HEK293T (cell line): ENCODE measurements around the gene MMP17.

Experiments
- CTCF ChIA-PET: fragments of 350-600 bp; formaldehyde crosslinking; extraction: SDS; loops from one replicate; lab custom pipeline; 2021; ENCODE audit warnings: antibody characterized with exemption, inconsistent platforms; lab: Yijun Ruan, JAX
- POLR2A ChIA-PET: fragments of 350-600 bp; formaldehyde crosslinking; extraction: SDS; loops from one replicate; lab custom pipeline; 2020; ENCODE audit warnings: antibody characterized with exemption, inconsistent platforms; lab: Yijun Ruan, JAX
- DNase-seq: peaks from one replicate; pipeline ENCODE4 v3.0.0; 2012; ENCODE audit warnings: mixed read lengths; ENCODE audit errors: extremely low spot score
- ARNT ChIP-seq: fragments of 450-650 bp; IDR thresholded peaks from 2 replicates; pipeline ENCODE4 v1.6.1; 2017; ENCODE audit warnings: mild to moderate bottlenecking
- BHLHE40 ChIP-seq: fragments of 450-650 bp; IDR thresholded peaks from 2 replicates; pipeline ENCODE4 v1.6.1; 2016; ENCODE audit warnings: mild to moderate bottlenecking, moderate library complexity, borderline replicate concordance
- CTBP1 ChIP-seq: fragments of 450-650 bp; IDR thresholded peaks from 2 replicates; pipeline ENCODE4 v1.6.1; 2016; ENCODE audit warnings: borderline replicate concordance
- ELF4 ChIP-seq: fragments of 450-650 bp; IDR thresholded peaks from 2 replicates; pipeline ENCODE4 v1.6.1; 2017; ENCODE audit warnings: antibody characterized with exemption
- FOXA1 ChIP-seq: fragments of 450-650 bp; IDR thresholded peaks from 2 replicates; pipeline ENCODE4 v1.6.1; 2016; ENCODE audit warnings: mild to moderate bottlenecking
- FOXK2 ChIP-seq: fragments of 450-650 bp; IDR thresholded peaks from 2 replicates; pipeline ENCODE4 v1.6.1; 2016; ENCODE audit warnings: mild to moderate bottlenecking
- FOXM1 ChIP-seq: fragments of 450-650 bp; IDR thresholded peaks from 2 replicates; pipeline ENCODE4 v1.6.1; 2017; ENCODE audit warnings: mild to moderate bottlenecking, borderline replicate concordance
- HDGF ChIP-seq: fragments of 450-650 bp; IDR thresholded peaks from 2 replicates; pipeline ENCODE4 v1.6.1; 2017; ENCODE audit warnings: antibody characterized with exemption, borderline replicate concordance
- L3MBTL2 ChIP-seq: fragments of 450-650 bp; conservative IDR thresholded peaks from 2 replicates; pipeline ENCODE4 v1.6.1; 2016; ENCODE audit warnings: mild to moderate bottlenecking
- LEF1 ChIP-seq: fragments of 450-650 bp; IDR thresholded peaks from 2 replicates; pipeline ENCODE4 v1.6.1; 2017; ENCODE audit warnings: mild to moderate bottlenecking, borderline replicate concordance
- NFRKB ChIP-seq: fragments of 450-650 bp; IDR thresholded peaks from 2 replicates; pipeline ENCODE4 v1.6.1; 2016; ENCODE audit warnings: mild to moderate bottlenecking, moderate library complexity
- PKNOX1 ChIP-seq: fragments of 450-650 bp; IDR thresholded peaks from 2 replicates; pipeline ENCODE4 v1.6.1; 2016
- SP1 ChIP-seq: fragments of 450-650 bp; IDR thresholded peaks from 2 replicates; pipeline ENCODE4 v1.6.1; 2017
- SUZ12 ChIP-seq: fragments of 450-650 bp; IDR thresholded peaks from 2 replicates; pipeline ENCODE4 v1.6.1; 2016; ENCODE audit warnings: mild to moderate bottlenecking
- TARDBP ChIP-seq: fragments of 450-650 bp; IDR thresholded peaks from 2 replicates; pipeline ENCODE4 v1.6.1; 2016
- ZNF384 ChIP-seq: fragments of 450-650 bp; IDR thresholded peaks from 2 replicates; pipeline ENCODE4 v1.6.1; 2016

The MMP17 gene

GRCh38 chr12:131835616-131836171 lies 7.5 kb downstream of the MMP17 start:
- ChIA-PET POLR2A (no interaction called here), CTCF (interaction anchor here (0.6 to 0.7 kb wide), 4 partner anchors 177 to 786 kb away, joined by 3 to 4 read pairs (median 4); no protein-coding TSS in a partner anchor)
- TF ChIP-seq HDGF (no peak), TARDBP (no peak), LEF1 (no peak), FOXA1 (no peak), FOXK2 (no peak), ELF4 (no peak), ARNT (no peak), SUZ12 (no peak), PKNOX1 (no peak), FOXM1 (no peak), ZNF384 (no peak), NFRKB (no peak), CTBP1 (no peak), BHLHE40 (no peak), SP1 (no peak), L3MBTL2 (no peak)
- DNase-seq = no peak

- ChIA-PET POLR2A (no interaction called here), CTCF (interaction anchor here (0.6 to 0.7 kb wide), 4 partner anchors 176 to 786 kb away, joined by 3 to 4 read pairs (median 4); no protein-coding TSS in a partner anchor)
These were observed 8.0 kb downstream of the MMP17 start for GRCh38 chr12:131836193-131836592.

DNA sequence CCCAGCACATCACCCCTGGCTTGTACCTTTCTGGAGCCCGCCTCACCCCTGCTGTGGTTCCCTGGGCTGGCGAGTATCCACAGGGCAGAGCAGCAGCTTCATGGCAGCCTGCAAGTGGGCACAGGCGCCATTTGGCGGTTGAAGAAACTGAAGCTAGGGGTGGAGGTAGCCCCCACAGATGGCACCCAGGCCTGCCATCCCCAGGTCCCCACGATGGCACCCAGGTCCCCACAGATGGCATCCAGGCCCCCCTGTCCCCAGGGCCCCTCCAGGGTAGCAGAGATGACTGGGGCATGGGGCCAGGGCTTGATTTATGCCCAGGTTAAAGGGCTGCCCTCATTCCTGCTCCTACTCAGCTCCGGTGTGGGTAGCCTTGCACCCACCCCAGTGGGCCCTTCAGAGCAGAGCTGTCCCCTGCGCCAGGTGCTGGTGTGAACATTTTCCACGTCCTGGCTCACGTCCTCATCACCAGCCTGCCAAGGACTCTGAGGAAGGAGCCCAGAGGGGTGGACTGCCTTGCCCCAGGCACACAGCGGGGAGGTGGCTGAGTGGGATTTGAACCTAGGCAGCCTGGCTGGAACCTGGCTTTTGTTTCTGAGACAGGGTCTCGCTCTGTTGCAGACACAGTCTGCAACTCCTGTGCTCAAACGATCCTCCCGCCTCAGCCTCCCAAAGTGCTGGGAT lies 8.7 kb downstream of the MMP17 start:
- ChIA-PET CTCF (no interaction called here), POLR2A (no interaction called here)
- DNase-seq = no peak

More at GRCh38 chr12:131836193-131836592, 8.0 kb downstream of the MMP17 start:
- no peak for DNase-seq
- TF ChIP-seq NFRKB (no peak), FOXM1 (no peak), ELF4 (no peak), ZNF384 (no peak), TARDBP (no peak), ARNT (no peak), SP1 (no peak), L3MBTL2 (no peak), SUZ12 (no peak)

GRCh38 chr12:131840643-131841416 lies 12.6 kb downstream of the MMP17 start:
- ChIA-PET CTCF (no interaction called here), POLR2A (no interaction called here)
- no peak for DNase-seq
- TF ChIP-seq HDGF (no peak), ELF4 (no peak), SP1 (no peak), BHLHE40 (no peak), FOXM1 (no peak), FOXA1 (no peak), PKNOX1 (no peak), LEF1 (no peak), L3MBTL2 (no peak), ZNF384 (no peak)

More for the DNA sequence above, 8.7 kb downstream of the MMP17 start:
- TF ChIP-seq FOXM1 (no peak), ARNT (no peak), L3MBTL2 (no peak), TARDBP (no peak), LEF1 (no peak), SUZ12 (no peak), ZNF384 (no peak), SP1 (no peak), FOXA1 (no peak)

DNA sequence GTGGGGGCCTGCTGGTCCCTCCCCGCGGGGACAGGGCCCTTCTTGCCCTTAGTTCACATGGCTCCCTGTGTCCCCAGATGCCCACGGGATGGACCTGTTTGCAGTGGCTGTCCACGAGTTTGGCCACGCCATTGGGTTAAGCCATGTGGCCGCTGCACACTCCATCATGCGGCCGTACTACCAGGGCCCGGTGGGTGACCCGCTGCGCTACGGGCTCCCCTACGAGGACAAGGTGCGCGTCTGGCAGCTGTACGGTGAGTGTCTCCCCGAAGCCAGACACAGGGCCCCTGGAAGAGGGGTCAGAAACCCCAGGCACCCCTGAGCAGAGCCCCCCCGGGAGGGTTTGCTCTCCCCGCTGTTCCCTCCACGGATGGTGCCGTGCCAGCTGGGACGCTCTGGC lies 13.4 kb downstream of the MMP17 start:
- ChIA-PET POLR2A (no interaction called here), CTCF (no interaction called here)
- no peak for DNase-seq
- TF ChIP-seq FOXM1 (no peak), SP1 (no peak), FOXA1 (no peak), SUZ12 (no peak), CTBP1 (no peak), ELF4 (no peak), BHLHE40 (no peak), ARNT (no peak), L3MBTL2 (no peak), LEF1 (no peak), FOXK2 (no peak), ZNF384 (no peak), HDGF (no peak), PKNOX1 (no peak), TARDBP (no peak), NFRKB (no peak)
